Astrocyte (in vitro differentiated cells and primary cell): Measurements from ENCODE around the gene SMAD7. TPM values are rescaled to one million over a fixed set of nuclear protein-coding genes. Genes with fewer than 3 reads are reported as not detected.

ENCODE experiments used
- DNase-seq: peaks from one replicate; pipeline ENCODE4 v3.0.0-alpha.2; 2010; ENCODE audit warnings: low read depth
- FAIRE-seq: peaks from 2 replicates; lab custom pipeline; 2011; peaks lifted over from hg19 to GRCh38; lab: Jason Lieb, UNC
- H2AFZ ChIP-seq: 2 replicates; pipeline ENCODE4 v1.6.0; 2012; ENCODE audit warnings: low read depth, low read length, inconsistent platforms
- H3K27ac ChIP-seq: 2 replicates; pipeline ENCODE4 v1.5.1; 2011; ENCODE audit warnings: low read depth, low read length, inconsistent platforms
- H3K27me3 ChIP-seq: 2 replicates; pipeline ENCODE4 v1.6.0; 2011; ENCODE audit warnings: low read length, inconsistent platforms; ENCODE audit not compliant: insufficient read depth
- H3K36me3 ChIP-seq: 2 replicates; pipeline ENCODE4 v1.5.1; 2011; ENCODE audit warnings: low read length, inconsistent platforms; ENCODE audit not compliant: insufficient read depth
- H3K4me1 ChIP-seq: 2 replicates; pipeline ENCODE4 v1.5.1; 2011; ENCODE audit warnings: low read length, inconsistent platforms; ENCODE audit not compliant: insufficient read depth
- H3K4me2 ChIP-seq: 2 replicates; pipeline ENCODE4 v1.6.0; 2012; ENCODE audit warnings: low read length, inconsistent platforms
- H3K4me3 ChIP-seq: 2 replicates; pipeline ENCODE4 v1.5.1; 2011; ENCODE audit warnings: low read depth, mild to moderate bottlenecking, low read length, inconsistent platforms; ENCODE audit not compliant: insufficient read depth
- H3K79me2 ChIP-seq: 2 replicates; pipeline ENCODE4 v1.6.0; 2012; ENCODE audit warnings: mild to moderate bottlenecking, low read length, inconsistent platforms; ENCODE audit not compliant: insufficient read depth
- H3K9ac ChIP-seq: 2 replicates; pipeline ENCODE4 v1.6.0; 2012; ENCODE audit warnings: mild to moderate bottlenecking, low read length, inconsistent platforms
- H3K9me3 ChIP-seq: 2 replicates; pipeline ENCODE4 v1.5.1; 2012; ENCODE audit warnings: low read depth, mild to moderate bottlenecking, low read length, inconsistent platforms; ENCODE audit not compliant: insufficient read depth
- H4K20me1 ChIP-seq: 2 replicates; pipeline ENCODE4 v1.6.0; 2012; ENCODE audit warnings: low read length, inconsistent platforms; ENCODE audit not compliant: insufficient read depth
- H3K27ac Mint-ChIP-seq: one replicate; pipeline ENCODE4 v1.8.0; 2021; ENCODE audit warnings: mild to moderate bottlenecking, mixed read lengths; ENCODE audit not compliant: unreplicated experiment
- H3K27me3 Mint-ChIP-seq: one replicate; pipeline ENCODE4 v1.8.0; 2021; ENCODE audit warnings: low read depth, mixed read lengths; ENCODE audit not compliant: unreplicated experiment
- H3K36me3 Mint-ChIP-seq: one replicate; pipeline ENCODE4 v1.8.0; 2021; ENCODE audit warnings: low read depth, mixed read lengths; ENCODE audit not compliant: unreplicated experiment
- H3K4me1 Mint-ChIP-seq: one replicate; pipeline ENCODE4 v1.8.0; 2021; ENCODE audit warnings: low read depth, mixed read lengths; ENCODE audit not compliant: unreplicated experiment
- H3K4me3 Mint-ChIP-seq: one replicate; pipeline ENCODE4 v1.8.0; 2021; ENCODE audit warnings: mild to moderate bottlenecking, moderate library complexity, mixed read lengths; ENCODE audit not compliant: unreplicated experiment
- H3K9me3 Mint-ChIP-seq: one replicate; pipeline ENCODE4 v1.8.0; 2021; ENCODE audit warnings: mild to moderate bottlenecking, mixed read lengths; ENCODE audit not compliant: unreplicated experiment
- CTCF ChIP-seq: IDR thresholded peaks from 2 replicates; pipeline ENCODE4 v1.5.1; 2011; ENCODE audit warnings: low read depth, mild to moderate bottlenecking, inconsistent platforms, low read length, moderate library complexity; ENCODE audit not compliant: insufficient read depth
- EZH2 ChIP-seq: IDR thresholded peaks from 2 replicates; pipeline ENCODE4 v1.6.1; 2012; ENCODE audit warnings: mild to moderate bottlenecking, low read length, inconsistent platforms; ENCODE audit not compliant: insufficient read depth
- total RNA-seq: library from RNA; stranded (reverse); gene quantifications from 2 replicates; pipeline ENCODE4 v1.2.1, GENCODE V29; 2021

The SMAD7 gene
- total RNA-seq, 1 donor from 2014 or later: 62.9 TPM

- Mint-ChIP-seq H3K27ac (peak overlapping the region; percentile 91), H3K36me3 (peaks cover 23% of the 10 kb centered on the region), H3K4me3 (peak overlapping the region; percentile 16), H3K27me3 (no peaks in the 10 kb centered on the region), H3K9me3 (no peaks in the 10 kb centered on the region), H3K4me1 (peaks cover 88% of the 10 kb centered on the region)
- DNase-seq: no peak
- Histone ChIP-seq H3K4me1 (peaks cover 87% of the 10 kb centered on the region), H3K4me2 (peak overlapping the region; percentile 73), H3K79me2 (peaks cover 100% of the 10 kb centered on the region), H4K20me1 (peaks cover 88% of the 10 kb centered on the region), H3K4me3 (no peak overlapping the region), H3K27ac (peak overlapping the region; percentile 90), H3K36me3 (peaks cover 12% of the 10 kb centered on the region), H3K9ac (peak overlapping the region; percentile 45), H3K9me3 (no peaks in the 10 kb centered on the region), H2AFZ (no peak overlapping the region), H3K27me3 (no peaks in the 10 kb centered on the region)
- FAIRE-seq: peak; percentile 5
- no peak for TF ChIP-seq CTCF
- no peak for TF ChIP-seq EZH2
These were observed 15.9 kb downstream of the SMAD7 start for GRCh38 chr18:48934723-48935432.

- Mint-ChIP-seq H3K4me3 (no peak overlapping the region), H3K27ac (peak overlapping the region; percentile 91), H3K9me3 (no peaks in the 10 kb centered on the region), H3K36me3 (peaks cover 24% of the 10 kb centered on the region), H3K4me1 (peaks cover 87% of the 10 kb centered on the region), H3K27me3 (no peaks in the 10 kb centered on the region)
- Histone ChIP-seq H3K4me3 (no peak overlapping the region), H3K9ac (peak overlapping the region; percentile 36), H3K4me1 (peaks cover 87% of the 10 kb centered on the region), H4K20me1 (peaks cover 88% of the 10 kb centered on the region), H3K36me3 (peaks cover 12% of the 10 kb centered on the region), H3K9me3 (no peaks in the 10 kb centered on the region), H3K27ac (peak overlapping the region; percentile 90), H3K27me3 (no peaks in the 10 kb centered on the region), H2AFZ (no peak overlapping the region), H3K4me2 (peak overlapping the region; percentile 73), H3K79me2 (peaks cover 100% of the 10 kb centered on the region)
- TF ChIP-seq CTCF (no peak), EZH2 (no peak)
- no peak for DNase-seq
- FAIRE-seq: no peak
These were observed 16.4 kb downstream of the SMAD7 start for GRCh38 chr18:48934415-48934722.
